Measurements from ENCODE around the gene NAV2. TPM values are rescaled to one million over a fixed set of nuclear protein-coding genes. Genes with fewer than 3 reads are reported as not detected.
A peak's percentile ranks its signal among the peaks of the same experiment; 100 is the strongest.
"Not testable (repeated sequence)": the region's sequence is repeated elsewhere in the genome, so short reads cannot be mapped to it uniquely, and the experiment has no call there.

NAV2 gene
- total RNA-seq, 1 experiment from 2014 or later: 32.3 TPM

DNA sequence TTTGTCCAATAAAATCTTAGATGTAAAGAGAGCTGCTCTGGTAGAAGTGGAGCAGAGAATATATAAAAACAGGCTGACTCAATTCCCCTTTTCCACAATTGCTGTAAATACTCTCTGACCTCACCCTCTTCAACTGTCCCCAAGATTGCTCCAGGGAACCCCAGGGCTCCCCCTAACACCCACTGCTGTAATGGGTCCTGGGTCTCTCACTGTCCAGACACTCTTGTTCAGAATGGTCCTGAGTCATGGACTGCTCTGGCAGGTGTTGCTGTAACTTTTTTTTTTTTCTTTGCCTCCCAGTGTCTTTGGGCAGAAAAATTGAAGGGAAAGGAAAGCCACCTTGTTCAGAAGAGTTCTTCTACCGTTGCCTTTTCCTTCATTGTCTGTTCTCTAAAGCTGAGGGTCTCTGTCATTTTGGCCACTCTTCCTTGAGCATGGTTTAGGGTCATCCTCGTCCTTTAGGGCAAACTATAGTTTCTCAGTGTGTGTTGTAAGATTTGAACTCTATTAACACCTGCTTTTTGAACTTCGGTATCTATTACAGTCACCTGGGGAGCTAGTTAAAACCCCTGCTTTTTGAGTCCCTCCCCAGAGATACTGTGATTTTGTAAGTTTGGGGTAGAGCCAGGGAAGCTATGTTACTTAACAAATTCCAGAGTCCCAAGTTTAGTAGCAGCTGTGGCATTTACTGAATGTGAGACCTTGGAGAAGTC is 209.5 kb downstream of the NAV2 start:
- peak; percentile 40 for DNase-seq (ENCODE audit: low read depth)

DNA sequence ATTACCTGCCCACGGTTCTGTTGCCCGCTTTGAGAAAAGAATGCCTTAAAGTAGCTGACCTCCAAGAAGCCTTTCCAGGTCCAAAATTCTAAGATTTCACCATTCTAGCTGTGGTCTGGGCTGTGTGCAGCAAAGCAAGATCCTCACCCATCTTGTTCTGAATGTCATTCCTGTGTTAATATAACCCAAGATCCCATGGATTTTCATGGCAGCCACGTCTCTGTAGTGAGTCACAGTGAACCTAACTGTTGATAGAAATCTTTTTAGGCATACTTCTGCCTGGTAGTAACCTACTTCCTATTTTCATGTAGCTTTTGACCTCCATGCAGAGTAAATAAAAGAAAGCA is 210.0 kb downstream of the NAV2 start:
- DNase-seq (ENCODE audit: low read depth): no peak

DNA sequence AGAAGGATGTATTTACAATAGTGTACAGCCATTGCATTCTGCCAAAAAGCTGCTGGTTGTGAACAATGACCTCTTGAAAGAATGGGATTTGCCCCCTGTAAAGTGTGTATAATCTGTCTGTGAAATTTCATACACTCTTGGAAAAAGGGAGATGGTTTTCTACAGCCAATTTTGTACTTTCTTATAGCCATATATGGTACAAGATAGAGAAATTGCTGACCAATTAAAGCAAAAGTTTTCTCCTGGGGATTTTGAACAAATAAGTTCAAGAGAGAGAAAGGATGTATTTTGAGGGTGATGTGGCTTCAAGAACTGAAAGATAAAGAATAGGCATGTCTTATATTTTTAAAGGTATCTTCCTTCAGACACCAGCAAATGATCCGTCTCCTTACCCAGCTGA is 211.0 kb downstream of the NAV2 start:
- no peak for DNase-seq (ENCODE audit: low read depth)

- peak; percentile 41 for DNase-seq (ENCODE audit: low read depth)
Observed at GRCh38 chr11:19924311-19924710, 211.7 kb downstream of the NAV2 start.

DNA sequence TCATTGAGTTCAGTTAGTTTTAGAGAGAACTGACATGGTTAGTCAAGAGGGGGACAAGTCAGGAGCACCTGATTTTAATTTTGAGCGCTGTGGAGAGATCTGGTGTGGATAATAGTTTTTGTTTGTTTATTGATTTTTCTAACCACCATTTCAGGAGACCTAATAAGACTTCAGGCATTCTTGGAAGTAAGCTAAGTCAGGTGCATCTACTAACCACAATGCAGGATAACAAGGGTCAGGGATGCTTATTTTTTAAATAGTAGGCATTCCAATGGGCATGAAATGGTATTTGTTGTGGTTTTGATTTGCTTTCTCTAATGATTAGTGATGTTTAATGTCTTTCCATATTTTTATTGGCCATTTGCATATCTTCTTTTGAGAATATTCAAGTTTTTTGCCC is 212.1 kb downstream of the NAV2 start:
- DNase-seq (ENCODE audit: low read depth): no peak

DNA sequence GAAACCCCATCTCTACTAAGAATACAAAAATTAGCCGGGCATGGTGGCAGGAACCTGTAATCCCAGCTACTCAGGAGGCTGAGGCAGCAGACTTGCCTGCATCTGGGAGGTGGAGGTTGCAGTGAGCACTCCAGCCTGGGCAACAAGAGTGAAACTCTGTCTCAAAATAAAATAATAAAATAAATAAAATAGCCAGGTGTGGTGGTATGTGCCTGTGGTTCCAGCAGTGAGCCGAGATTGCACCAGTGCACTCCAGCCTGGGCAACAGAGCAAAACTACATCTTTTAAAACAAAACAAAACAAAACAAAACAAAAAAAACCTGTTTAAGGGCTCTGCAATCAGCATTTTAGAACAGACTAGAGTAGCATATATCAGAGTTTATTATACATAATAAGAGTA is 214.8 kb downstream of the NAV2 start:
- not testable (repeated sequence) for DNase-seq (ENCODE audit: low read depth)

- DNase-seq (ENCODE audit: low read depth): no peak
Observed at GRCh38 chr11:19929147-19929546, 216.5 kb downstream of the NAV2 start.

GRCh38 chr11:19929655-19930054 is 217.0 kb downstream of the NAV2 start:
- DNase-seq (ENCODE audit: low read depth): no peak

DNA sequence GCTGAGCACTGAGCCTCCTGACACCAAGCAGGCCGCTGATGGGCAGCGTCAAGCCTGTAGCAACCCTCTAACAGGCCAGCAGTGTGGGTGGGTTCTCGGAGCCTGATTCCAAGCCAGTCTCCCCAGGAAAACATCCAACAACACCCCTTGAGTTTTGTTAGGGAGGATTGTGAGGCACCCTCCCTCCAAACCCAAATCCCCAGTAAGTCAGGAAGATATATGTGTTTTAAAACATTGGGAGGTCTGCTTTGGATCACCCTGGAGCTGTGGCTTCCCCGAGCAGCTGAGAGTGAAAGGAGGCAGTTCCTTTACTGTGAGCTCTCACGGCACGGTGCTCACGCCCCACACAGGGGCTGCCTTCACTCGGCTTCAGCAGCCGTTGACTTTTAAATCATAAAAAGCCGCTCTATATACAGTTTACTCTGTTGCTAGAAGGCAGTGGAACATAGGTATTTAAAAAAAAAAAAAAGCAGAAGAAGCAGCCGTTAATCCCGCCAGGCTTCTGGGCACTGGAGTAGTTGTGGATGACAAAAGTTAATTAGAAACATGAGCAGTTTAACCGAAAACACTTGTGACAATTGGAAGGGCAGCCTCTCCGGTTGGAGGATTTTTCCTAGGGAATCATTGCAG is 218.6 kb downstream of the NAV2 start:
- no peak for DNase-seq (ENCODE audit: low read depth)

- no peak for DNase-seq (ENCODE audit: low read depth)
Observed at GRCh38 chr11:19931771-19932369, 219.2 kb downstream of the NAV2 start.

DNA sequence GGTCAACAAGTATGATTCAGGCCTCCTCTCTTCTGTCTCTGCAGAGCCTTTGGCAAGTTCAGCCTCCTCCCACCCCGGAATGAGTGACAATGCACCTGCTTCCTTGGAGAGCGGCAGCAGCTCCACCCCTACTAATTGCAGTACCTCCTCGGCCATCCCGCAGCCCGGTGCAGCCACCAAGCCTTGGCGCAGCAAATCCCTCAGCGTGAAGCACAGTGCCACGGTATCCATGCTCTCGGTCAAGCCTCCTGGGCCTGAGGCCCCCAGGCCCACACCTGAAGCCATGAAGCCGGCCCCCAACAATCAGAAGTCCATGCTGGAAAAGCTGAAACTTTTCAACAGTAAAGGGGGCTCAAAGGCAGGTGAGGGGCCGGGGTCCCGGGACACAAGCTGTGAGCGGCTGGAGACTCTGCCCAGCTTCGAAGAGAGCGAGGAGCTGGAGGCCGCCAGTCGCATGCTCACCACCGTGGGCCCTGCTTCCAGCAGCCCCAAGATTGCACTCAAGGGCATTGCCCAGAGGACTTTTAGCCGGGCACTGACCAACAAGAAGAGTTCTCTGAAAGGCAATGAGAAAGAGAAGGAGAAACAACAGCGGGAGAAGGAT is 220.6 kb downstream of the NAV2 start:
- no peak for DNase-seq (ENCODE audit: low read depth)

- DNase-seq (ENCODE audit: low read depth): no peak
Observed at GRCh38 chr11:19933801-19934488, 221.3 kb downstream of the NAV2 start.

GRCh38 chr11:19934828-19935259 is 222.2 kb downstream of the NAV2 start:
- peak; percentile 90 for DNase-seq (ENCODE audit: low read depth)

DNA sequence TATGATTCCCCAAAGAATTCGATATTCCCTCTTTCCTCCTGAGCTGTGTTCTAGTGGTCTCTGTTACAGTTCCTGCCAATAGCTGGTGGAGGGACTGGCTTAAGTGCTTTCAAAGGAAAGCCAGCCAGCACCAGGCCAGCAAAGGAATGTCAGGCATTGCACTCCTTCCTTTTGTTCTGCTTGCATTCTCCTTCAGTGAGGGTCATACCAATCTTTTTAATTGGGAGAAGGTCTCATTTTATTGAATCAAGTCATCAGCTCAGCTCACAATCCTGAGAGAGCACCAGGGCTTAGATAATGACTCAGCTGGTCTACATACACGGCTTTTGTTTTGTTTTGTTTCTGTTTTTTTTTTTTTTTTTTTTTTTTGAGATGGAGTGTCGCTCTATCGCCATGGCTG is 222.9 kb downstream of the NAV2 start:
- peak; percentile 76 for DNase-seq (ENCODE audit: low read depth)

DNA sequence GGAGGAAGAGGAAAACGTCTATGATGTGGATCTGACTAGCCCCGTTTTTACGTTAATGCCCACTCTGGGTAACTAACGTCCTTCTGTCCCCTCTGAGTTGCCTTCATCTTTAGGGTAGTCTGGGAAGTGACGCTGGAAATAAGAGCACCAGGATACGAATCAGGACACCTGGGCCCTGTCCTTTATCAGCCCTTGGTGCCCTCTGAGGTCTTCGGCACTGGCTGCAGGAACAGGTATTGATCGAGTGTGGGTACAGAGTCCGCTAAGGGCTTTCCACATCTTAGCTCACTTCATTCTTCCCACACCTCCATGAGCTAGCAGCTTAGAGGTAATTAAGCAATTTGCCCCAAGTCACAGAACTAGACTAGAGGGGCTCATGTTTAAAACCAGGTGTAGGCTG is 223.8 kb downstream of the NAV2 start:
- DNase-seq (ENCODE audit: low read depth): no peak

GRCh38 chr11:19938169-19938856 is 225.7 kb downstream of the NAV2 start:
- peak; percentile 60 for DNase-seq (ENCODE audit: low read depth)

- DNase-seq (ENCODE audit: low read depth): no peak
Observed at GRCh38 chr11:19938866-19939265, 226.2 kb downstream of the NAV2 start.

DNA sequence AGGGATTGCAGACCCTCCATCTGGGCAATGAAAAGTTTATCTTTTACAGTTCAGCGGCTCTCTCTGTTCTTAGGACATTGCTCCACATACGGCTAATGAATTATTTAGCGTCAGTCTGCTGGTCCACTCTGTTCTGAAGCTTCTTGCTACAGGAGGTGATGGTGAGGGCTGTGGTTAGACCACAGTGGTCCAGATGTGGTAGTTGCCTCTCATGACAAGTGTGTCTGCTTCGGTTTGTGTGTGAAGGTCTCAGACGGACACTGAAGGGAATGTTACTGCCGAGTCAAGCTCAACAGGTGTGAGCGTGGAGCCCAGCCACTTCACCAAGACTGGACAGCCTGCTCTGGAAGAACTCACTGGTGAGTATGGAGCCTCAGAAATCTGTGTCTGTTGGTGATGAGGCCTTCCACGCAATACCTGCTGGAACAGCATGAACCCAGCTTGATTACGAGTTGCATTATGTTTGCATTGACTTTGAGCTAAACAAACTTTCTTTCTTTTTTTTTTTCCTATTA is 226.8 kb downstream of the NAV2 start:
- no peak for DNase-seq (ENCODE audit: low read depth)

DNA sequence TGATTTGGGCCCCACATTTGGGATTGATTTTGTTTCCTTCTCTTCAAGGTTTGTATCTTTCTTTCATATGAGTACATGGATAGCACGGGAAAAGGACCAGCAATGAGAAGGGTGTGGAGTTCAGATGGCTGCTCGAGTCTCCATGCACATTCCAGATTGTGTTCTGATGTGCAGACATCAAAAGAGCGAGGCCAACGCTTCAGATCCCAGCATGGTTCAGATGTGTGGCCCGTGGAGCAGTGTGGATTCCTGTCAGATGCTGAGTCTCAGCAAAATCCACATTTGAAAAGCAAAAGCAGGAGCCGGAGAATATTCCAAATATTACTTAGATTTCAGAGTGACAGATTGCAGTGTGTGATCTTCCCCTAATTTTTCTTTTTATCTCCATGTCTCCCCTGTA is 228.2 kb downstream of the NAV2 start:
- DNase-seq (ENCODE audit: low read depth): no peak

DNA sequence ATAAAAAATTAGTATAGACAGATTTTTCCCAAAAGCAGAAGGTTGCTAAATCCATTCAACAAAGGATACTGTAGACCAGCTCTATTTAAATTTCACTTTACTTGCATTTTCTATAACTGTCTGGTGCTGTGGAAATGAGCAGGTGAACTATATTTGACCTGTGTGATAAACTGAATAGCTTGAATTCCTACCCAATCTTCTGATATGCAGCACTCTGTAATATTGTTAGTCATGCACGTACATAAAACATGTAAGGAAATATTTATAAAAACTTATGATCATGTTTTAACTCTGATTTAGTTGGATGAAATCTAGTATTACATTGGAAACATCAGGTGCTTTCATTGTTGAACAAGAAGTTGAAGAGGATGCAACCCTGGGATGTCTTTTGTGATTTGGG is 234.0 kb downstream of the NAV2 start:
- DNase-seq (ENCODE audit: low read depth): no peak

DNA sequence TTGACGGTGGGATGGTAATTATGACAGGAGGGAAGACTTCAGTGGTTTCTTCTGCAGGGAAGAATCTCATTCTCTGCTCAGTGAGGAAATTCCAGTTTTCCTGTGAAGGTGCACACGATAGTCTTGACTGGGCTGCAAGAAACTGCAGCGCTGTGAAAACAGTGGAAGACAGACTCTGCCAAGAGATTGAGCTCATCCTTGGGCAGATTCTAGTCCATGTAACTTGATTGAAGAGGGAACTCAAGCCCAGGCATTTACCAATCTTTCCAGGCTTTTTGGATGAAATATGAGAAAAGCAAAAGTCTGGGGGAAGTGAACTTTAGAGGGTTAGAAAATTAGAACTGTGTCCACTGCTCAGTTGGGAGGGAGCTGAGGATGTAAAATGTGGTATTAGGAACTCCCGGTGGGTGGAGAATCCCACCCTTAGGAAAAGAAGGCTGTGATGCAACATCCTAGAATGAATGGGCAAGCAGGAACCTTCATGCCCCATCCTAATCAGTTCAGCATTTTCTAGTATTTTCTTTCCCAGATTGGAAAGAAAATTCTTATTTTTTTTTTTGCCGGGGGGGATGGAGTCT is 235.0 kb downstream of the NAV2 start:
- no peak for DNase-seq (ENCODE audit: low read depth)

Data from LHCN-M2 (cell line).